Panc1 (cell line): Measurements from ENCODE around the gene MCM8.

Source experiments
- CTCF ChIP-seq: fragments of 450-650 bp; IDR thresholded peaks from 2 replicates; pipeline ENCODE4 v1.5.1; 2017; ENCODE audit warnings: mild to moderate bottlenecking
- POLR2AphosphoS5 ChIP-seq: IDR thresholded peaks from 2 replicates; pipeline ENCODE4 v1.6.1; 2012; ENCODE audit warnings: mild to moderate bottlenecking, low read depth, low read length, moderate library complexity
- REST ChIP-seq, 2 experiments: IDR thresholded peaks; 2 replicates each; pipeline ENCODE4 v1.6.1; 2011 to 2012; ENCODE audit warnings: low read depth in 2 of 2, control low read depth in 1 of 2, low read length in 1 of 2, mild to moderate bottlenecking in 1 of 2, moderate library complexity in 1 of 2; ENCODE audit not compliant: insufficient read depth in 1 of 2
- SIN3A ChIP-seq: IDR thresholded peaks from 2 replicates; pipeline ENCODE4 v1.6.1; 2012; ENCODE audit warnings: low read depth, mild to moderate bottlenecking, low read length, moderate library complexity, borderline replicate concordance; ENCODE audit not compliant: insufficient read depth

DNA sequence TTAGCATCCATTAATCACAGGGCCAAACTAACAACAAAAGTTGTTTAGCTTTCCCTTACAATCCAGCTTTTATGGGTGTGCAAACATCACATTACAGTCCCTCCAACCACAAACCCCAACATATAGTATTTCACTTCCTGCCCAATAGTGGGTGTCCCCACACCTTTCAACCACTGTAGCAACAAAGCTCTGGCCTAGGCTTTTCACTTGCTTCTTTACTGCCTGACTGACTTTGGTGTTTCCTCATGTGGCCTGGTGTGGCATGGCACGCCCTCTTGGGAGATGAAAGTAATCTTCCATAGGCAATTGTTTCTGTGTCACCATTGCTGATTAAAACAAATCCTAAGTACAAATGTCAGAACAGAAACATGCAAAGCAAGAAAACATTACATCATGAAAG, 46.3 kb downstream of the MCM8 start:
- no peak for TF ChIP-seq CTCF
- TF ChIP-seq SIN3A: no peak
- TF ChIP-seq POLR2AphosphoS5: no peak
- TF ChIP-seq REST (IDR thresholded peaks at IDR 0.05; ENCODE audit: insufficient read depth in 1 of 2, low read depth in 2 of 2, low read length in 1 of 2): no peak
